Type B pancreatic cell (in vitro differentiated cells): ENCODE data around the gene ENTHD1. TPM values are rescaled to one million over a fixed set of nuclear protein-coding genes. Genes with fewer than 3 reads are reported as not detected.

ENCODE experiments used
- DNase-seq: peaks from one replicate; pipeline ENCODE4 v3.0.0; 2021; ENCODE audit warnings: mixed read lengths; ENCODE audit not compliant: unreplicated experiment; ENCODE audit errors: extremely low spot score
- H3K27ac Mint-ChIP-seq: 2 replicates; pipeline ENCODE4 v1.8.0; 2021; ENCODE audit warnings: mild to moderate bottlenecking, mixed read lengths
- H3K27me3 Mint-ChIP-seq: 2 replicates; pipeline ENCODE4 v1.8.0; 2021; ENCODE audit warnings: mixed read lengths
- H3K36me3 Mint-ChIP-seq: 2 replicates; pipeline ENCODE4 v1.8.0; 2021; ENCODE audit warnings: mixed read lengths
- H3K4me1 Mint-ChIP-seq: one replicate; pipeline ENCODE4 v1.8.0; 2021; ENCODE audit warnings: mixed read lengths; ENCODE audit not compliant: unreplicated experiment
- H3K4me3 Mint-ChIP-seq: 2 replicates; pipeline ENCODE4 v1.8.0; 2021; ENCODE audit warnings: mild to moderate bottlenecking, mixed read lengths
- H3K9me3 Mint-ChIP-seq: 2 replicates; pipeline ENCODE4 v1.8.0; 2021; ENCODE audit warnings: mixed read lengths
- CTCF ChIP-seq: fragments of 200-600 bp; sonication (generic); conservative IDR thresholded peaks from 2 replicates; pipeline ENCODE4 v1.5.0; 2021; ENCODE audit warnings: antibody characterized with exemption, mild to moderate bottlenecking
- total RNA-seq: library from RNA; stranded (reverse); gene quantifications from 2 replicates; pipeline ENCODE4 v1.2.1, GENCODE V29; 2021; ENCODE audit warnings: low replicate concordance

ENTHD1 gene
- total RNA-seq, 1 donor from 2014 or later, result not detected

DNA sequence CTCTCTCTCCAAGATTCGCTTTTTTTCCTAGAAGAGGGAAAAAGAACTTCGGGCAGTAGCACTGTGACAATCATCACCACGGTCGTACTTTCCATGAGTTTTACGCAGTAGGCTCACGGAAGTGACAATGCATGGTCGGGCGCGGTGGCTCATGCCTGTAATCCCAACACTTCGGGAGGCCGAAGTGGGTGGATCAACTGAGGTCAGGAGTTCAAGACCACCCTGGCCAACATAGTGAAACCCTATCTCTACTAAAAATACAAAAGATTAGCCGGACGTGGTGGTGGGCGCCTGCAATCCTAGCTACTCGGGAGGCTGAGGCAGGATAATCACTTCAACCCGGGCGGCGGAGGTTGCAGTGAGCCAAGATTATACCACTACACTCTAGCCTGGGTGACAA lies 30.7 kb upstream of the ENTHD1 start:
- Mint-ChIP-seq H3K9me3 (no peaks in the 10 kb centered on the region), H3K27ac (no peak overlapping the region), H3K4me3 (no peak overlapping the region), H3K27me3 (peaks cover 31% of the 10 kb centered on the region), H3K36me3 (no peaks in the 10 kb centered on the region), H3K4me1 (peaks cover 3% of the 10 kb centered on the region)
- no peak for DNase-seq
- TF ChIP-seq CTCF, result no peak

GRCh38 chr22:39923696-39924095 lies 30.1 kb upstream of the ENTHD1 start:
- H3K36me3 Mint-ChIP-seq, result no peaks in the 10 kb centered on the region
- no peak for DNase-seq
- peaks cover 3% of the 10 kb centered on the region for H3K4me1 Mint-ChIP-seq
- no peak overlapping the region for H3K27ac Mint-ChIP-seq
- peaks cover 31% of the 10 kb centered on the region for H3K27me3 Mint-ChIP-seq
- no peak for TF ChIP-seq CTCF
- H3K9me3 Mint-ChIP-seq, result no peaks in the 10 kb centered on the region
- H3K4me3 Mint-ChIP-seq, result no peak overlapping the region

DNA sequence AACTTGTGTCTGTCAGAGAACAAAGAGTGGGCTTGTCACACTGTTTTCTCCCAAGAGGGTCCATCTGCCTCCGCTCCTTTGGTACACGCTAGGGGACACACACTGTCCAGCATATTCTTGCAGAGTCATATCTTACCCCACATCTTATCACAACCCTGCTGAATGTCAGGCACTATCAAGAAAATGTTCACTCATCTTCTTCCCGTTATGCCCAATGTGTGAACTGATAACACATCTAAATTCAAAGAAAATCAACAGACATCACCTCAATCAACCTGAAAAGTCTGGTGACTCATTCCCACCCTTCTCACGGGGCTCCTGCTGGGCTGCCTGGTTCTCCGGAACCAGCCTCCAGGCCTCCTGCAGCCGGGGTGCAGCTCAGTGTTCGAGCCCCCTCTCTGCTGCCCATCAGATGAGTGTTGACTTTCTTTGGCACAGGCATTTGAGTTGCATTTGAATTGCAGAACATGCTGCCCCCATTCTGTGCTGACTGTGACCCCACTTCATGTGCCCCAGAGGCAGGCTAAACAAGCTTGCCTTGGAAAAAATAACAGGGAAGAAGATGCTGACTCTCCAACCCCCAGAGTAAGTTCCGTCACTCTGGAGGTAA lies 26.7 kb upstream of the ENTHD1 start:
- H3K4me1 Mint-ChIP-seq, result peaks cover 6% of the 10 kb centered on the region
- TF ChIP-seq CTCF, result no peak
- peaks cover 29% of the 10 kb centered on the region for H3K27me3 Mint-ChIP-seq
- H3K9me3 Mint-ChIP-seq, result no peaks in the 10 kb centered on the region
- H3K27ac Mint-ChIP-seq, result no peak overlapping the region
- no peaks in the 10 kb centered on the region for H3K36me3 Mint-ChIP-seq
- no peak for DNase-seq
- H3K4me3 Mint-ChIP-seq, result no peak overlapping the region

DNA sequence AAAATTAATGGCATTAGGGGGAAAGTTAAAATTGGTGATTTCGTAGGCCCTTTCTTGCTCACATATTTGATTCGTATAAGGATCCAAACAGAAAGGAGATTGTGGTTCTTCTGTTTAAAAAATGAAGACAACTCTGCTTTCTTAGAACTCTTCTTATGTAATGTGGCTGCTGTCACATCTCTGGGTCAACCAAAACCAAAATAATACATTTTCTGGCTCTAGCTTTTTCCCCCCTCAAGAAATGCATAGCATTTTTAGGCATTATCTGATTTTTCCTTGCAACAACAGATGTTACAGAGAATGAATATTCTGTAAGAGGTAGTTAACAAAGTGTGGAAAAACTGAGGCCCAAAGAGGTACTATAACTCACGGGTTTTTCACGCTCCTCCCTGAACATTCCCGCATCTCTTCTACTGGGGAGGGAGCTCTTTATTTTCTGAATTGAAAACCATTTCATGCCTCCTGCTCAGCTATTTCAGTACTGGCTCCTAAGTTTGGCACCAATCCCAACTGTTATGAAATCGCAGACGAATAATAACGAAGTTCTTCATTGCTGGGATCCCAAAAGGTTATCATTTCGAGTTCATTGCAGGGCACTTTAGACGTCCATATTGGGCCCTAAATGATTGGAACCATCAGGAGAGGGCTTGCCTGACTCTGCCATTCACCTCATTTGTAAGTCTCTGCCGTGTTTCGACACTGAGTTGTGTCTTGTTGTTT lies 24.4 kb upstream of the ENTHD1 start:
- Mint-ChIP-seq H3K36me3 (no peaks in the 10 kb centered on the region), H3K27ac (no peak overlapping the region), H3K27me3 (peaks cover 36% of the 10 kb centered on the region), H3K4me1 (peaks cover 13% of the 10 kb centered on the region), H3K9me3 (no peaks in the 10 kb centered on the region), H3K4me3 (no peak overlapping the region)
- TF ChIP-seq CTCF, result no peak
- DNase-seq, result no peak

- Mint-ChIP-seq H3K4me3 (no peak overlapping the region), H3K27me3 (peaks cover 32% of the 10 kb centered on the region), H3K9me3 (no peaks in the 10 kb centered on the region), H3K27ac (no peak overlapping the region), H3K36me3 (no peaks in the 10 kb centered on the region), H3K4me1 (peaks cover 13% of the 10 kb centered on the region)
- no peak for DNase-seq
- no peak for TF ChIP-seq CTCF
Measured at GRCh38 chr22:39917197-39917643, 23.7 kb upstream of the ENTHD1 start.
